ENCODE results near the gene PPP2R2C. TPM values are rescaled to one million over a fixed set of nuclear protein-coding genes. Genes with fewer than 3 reads are reported as not detected.

PPP2R2C gene
- total RNA-seq, 2 donors from 2014 or later = 0.66 to 0.78 TPM

GRCh38 chr4:6415031-6415705 is 57.2 kb downstream of the PPP2R2C start:
- 42 to 55% methylated on average over 9 to 19 of the region's 19 CpGs for WGBS, 2 donors
- ATAC-seq = no peak

GRCh38 chr4:6414578-6414977 is 57.8 kb downstream of the PPP2R2C start:
- intact Hi-C loops (cut with DNase I) = no loop called here
- no peak for DNase-seq
- Histone ChIP-seq H3K36me3 (replicated peaks in 1 of 2; ENCODE audit: insufficient read depth in 1 of 2, low read depth in 2 of 2) (no peaks in the 10 kb centered on the region), H3K9me3 (no peaks in the 10 kb centered on the region), H3K4me3 (no peak overlapping the region), H3K4me1 (no peaks in the 10 kb centered on the region), H3K27me3 (no peaks in the 10 kb centered on the region), H3K27ac (no peak overlapping the region)
- TF ChIP-seq POLR2A (IDR thresholded peaks at IDR 0.05) = no peak
- TF ChIP-seq, protein P1, sequence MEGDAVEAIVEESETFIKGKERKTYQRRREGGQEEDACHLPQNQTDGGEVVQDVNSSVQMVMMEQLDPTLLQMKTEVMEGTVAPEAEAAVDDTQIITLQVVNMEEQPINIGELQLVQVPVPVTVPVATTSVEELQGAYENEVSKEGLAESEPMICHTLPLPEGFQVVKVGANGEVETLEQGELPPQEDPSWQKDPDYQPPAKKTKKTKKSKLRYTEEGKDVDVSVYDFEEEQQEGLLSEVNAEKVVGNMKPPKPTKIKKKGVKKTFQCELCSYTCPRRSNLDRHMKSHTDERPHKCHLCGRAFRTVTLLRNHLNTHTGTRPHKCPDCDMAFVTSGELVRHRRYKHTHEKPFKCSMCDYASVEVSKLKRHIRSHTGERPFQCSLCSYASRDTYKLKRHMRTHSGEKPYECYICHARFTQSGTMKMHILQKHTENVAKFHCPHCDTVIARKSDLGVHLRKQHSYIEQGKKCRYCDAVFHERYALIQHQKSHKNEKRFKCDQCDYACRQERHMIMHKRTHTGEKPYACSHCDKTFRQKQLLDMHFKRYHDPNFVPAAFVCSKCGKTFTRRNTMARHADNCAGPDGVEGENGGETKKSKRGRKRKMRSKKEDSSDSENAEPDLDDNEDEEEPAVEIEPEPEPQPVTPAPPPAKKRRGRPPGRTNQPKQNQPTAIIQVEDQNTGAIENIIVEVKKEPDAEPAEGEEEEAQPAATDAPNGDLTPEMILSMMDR (IDR thresholded peaks at IDR 0.05) = no peak
- WGBS, 2 donors = 49 to 58% methylated on average over 6 of the region's 6 CpGs
- ATAC-seq = no peak

More at GRCh38 chr4:6415031-6415705, 57.2 kb downstream of the PPP2R2C start:
- no peaks in the 10 kb centered on the region for H3K9me3 ChIP-seq
- H3K4me1 ChIP-seq = no peaks in the 10 kb centered on the region
- H3K27me3 ChIP-seq = no peaks in the 10 kb centered on the region
- intact Hi-C loops (cut with DNase I) = no loop called here
- no peak overlapping the region for H3K27ac ChIP-seq
- no peak overlapping the region for H3K4me3 ChIP-seq
- no peaks in the 10 kb centered on the region for H3K36me3 ChIP-seq (replicated peaks in 1 of 2; ENCODE audit: insufficient read depth in 1 of 2, low read depth in 2 of 2)
- no peak for DNase-seq
- TF ChIP-seq, protein P1 (IDR thresholded peaks at IDR 0.05) = no peak
- TF ChIP-seq POLR2A (IDR thresholded peaks at IDR 0.05) = no peak

- intact Hi-C loops (cut with DNase I) = no loop called here
- H3K36me3 ChIP-seq (replicated peaks in 1 of 2; ENCODE audit: insufficient read depth in 1 of 2, low read depth in 2 of 2) = no peaks in the 10 kb centered on the region
- no peak for DNase-seq
- no peak overlapping the region for H3K27ac ChIP-seq
- no peak for TF ChIP-seq POLR2A (IDR thresholded peaks at IDR 0.05)
- TF ChIP-seq, protein P1 (IDR thresholded peaks at IDR 0.05) = no peak
- H3K9me3 ChIP-seq = no peaks in the 10 kb centered on the region
- ATAC-seq = no peak
- 66% methylated on average over 6 of the region's 6 CpGs for WGBS, 2 donors
- no peaks in the 10 kb centered on the region for H3K27me3 ChIP-seq
- H3K4me1 ChIP-seq = no peaks in the 10 kb centered on the region
- no peak overlapping the region for H3K4me3 ChIP-seq
These were observed 61.8 kb downstream of the PPP2R2C start for GRCh38 chr4:6410664-6411063.

- WGBS, 2 donors = 51 to 65% methylated on average over 11 of the region's 11 CpGs
- H3K4me1 ChIP-seq = no peaks in the 10 kb centered on the region
- no peaks in the 10 kb centered on the region for H3K9me3 ChIP-seq
- H3K27me3 ChIP-seq = peaks cover 0 to 4% of the 10 kb centered on the region in 2 donors
- H3K27ac ChIP-seq = no peak overlapping the region
- H3K36me3 ChIP-seq (replicated peaks in 1 of 2; ENCODE audit: insufficient read depth in 1 of 2, low read depth in 2 of 2) = no peaks in the 10 kb centered on the region
- ATAC-seq = no peak
- intact Hi-C loops (cut with DNase I) = no loop called here
- no peak for DNase-seq
- no peak overlapping the region for H3K4me3 ChIP-seq
- TF ChIP-seq, protein P1 (IDR thresholded peaks at IDR 0.05) = no peak
- TF ChIP-seq POLR2A (IDR thresholded peaks at IDR 0.05) = no peak
These were observed 62.3 kb downstream of the PPP2R2C start for GRCh38 chr4:6410068-6410467.

- DNase-seq (no peak), ATAC-seq (no peak)
- no peak overlapping the region for H3K27ac ChIP-seq
- TF ChIP-seq, protein P1 (IDR thresholded peaks at IDR 0.05) = no peak
- no peak for TF ChIP-seq POLR2A (IDR thresholded peaks at IDR 0.05)
- H3K9me3 ChIP-seq = no peaks in the 10 kb centered on the region
- no peaks in the 10 kb centered on the region for H3K4me1 ChIP-seq
- H3K4me3 ChIP-seq = no peak overlapping the region
- WGBS, 2 donors = 54 to 56% methylated on average over 5 to 6 of the region's 6 CpGs
- intact Hi-C loops (cut with DNase I) = no loop called here
- peaks cover 0 to 5% of the 10 kb centered on the region in 2 donors for H3K27me3 ChIP-seq
- H3K36me3 ChIP-seq (replicated peaks in 1 of 2; ENCODE audit: insufficient read depth in 1 of 2, low read depth in 2 of 2) = no peaks in the 10 kb centered on the region
These were observed 63.0 kb downstream of the PPP2R2C start for GRCh38 chr4:6409381-6409780.

Measured in body of pancreas (tissue), 4 donors.